Cardiac fibroblast (primary cell): ENCODE results near the gene NLN.

Source experiments
- DNase-seq, 2 donors: peaks; one replicate each; pipeline versions ENCODE4 v3.0.0 to v3.0.0-alpha.2; 2010; ENCODE audit warnings: low read depth in 2 of 2
- H3K4me3 ChIP-seq, 2 donors: replicated peaks in 1 of 2; 1 replicate in 1 of 2; 2 replicates in 1 of 2; pipeline ENCODE4 v1.5.1; 2011; ENCODE audit warnings: low read depth in 2 of 2, low read length in 2 of 2, mild to moderate bottlenecking in 2 of 2, moderate library complexity in 1 of 2
- CTCF ChIP-seq: IDR thresholded peaks from one replicate; pipeline ENCODE4 v1.5.1; 2011; ENCODE audit warnings: low read depth, mild to moderate bottlenecking, low read length, inconsistent platforms

The NLN gene

GRCh38 chr5:65876496-65876895 is 154.5 kb downstream of the NLN start:
- H3K4me3 ChIP-seq: no peak overlapping the region
- TF ChIP-seq CTCF: no peak
- DNase-seq: no peak

GRCh38 chr5:65876970-65877369 is 155.0 kb downstream of the NLN start:
- H3K4me3 ChIP-seq: no peak overlapping the region
- no peak for TF ChIP-seq CTCF
- DNase-seq: no peak
